Upper lobe of left lung (tissue), 4 donors: Measurements from ENCODE around the gene KLK15.

Experiments
- CTCF ChIP-seq, 6 experiments: fragments of 450-650 bp in 4 of 6; fragments of 200-600 bp in 2 of 6; sonication (generic) in 2 of 6; IDR thresholded peaks; one replicate each; pipeline ENCODE4 v1.5.1; 2016 to 2019; ENCODE audit warnings: antibody characterized with exemption in 6 of 6
- POLR2A ChIP-seq, 4 donors: fragments of 450-650 bp; IDR thresholded peaks; one replicate each; pipeline ENCODE4 v1.5.1; 2016 to 2017; ENCODE audit warnings: antibody characterized with exemption in 4 of 4, mild to moderate bottlenecking in 2 of 4

- TF ChIP-seq CTCF (IDR thresholded peaks at IDR 0.05) (no peak), POLR2A (IDR thresholded peaks at IDR 0.05) (no peak)
These were observed 24.0 kb upstream of the KLK15 start for GRCh38 chr19:50857366-50857765.
